Activated naive CD4-positive, alpha-beta T cell (primary cell): ENCODE results near the gene BPHL.
"Not testable (repeated sequence)": the region's sequence is repeated elsewhere in the genome, so short reads cannot be mapped to it uniquely, and the experiment has no call there.

ENCODE experiments used
- DNase-seq, 4 experiments: peaks; one replicate each; lab custom pipeline; 2025; lab: John Stamatoyannopoulos, UW

The BPHL gene

GRCh38 chr6:3156184-3157130, 37.9 kb downstream of the BPHL start:
- DNase-seq, result peak in 1 of 4 experiments; percentile 16

DNA sequence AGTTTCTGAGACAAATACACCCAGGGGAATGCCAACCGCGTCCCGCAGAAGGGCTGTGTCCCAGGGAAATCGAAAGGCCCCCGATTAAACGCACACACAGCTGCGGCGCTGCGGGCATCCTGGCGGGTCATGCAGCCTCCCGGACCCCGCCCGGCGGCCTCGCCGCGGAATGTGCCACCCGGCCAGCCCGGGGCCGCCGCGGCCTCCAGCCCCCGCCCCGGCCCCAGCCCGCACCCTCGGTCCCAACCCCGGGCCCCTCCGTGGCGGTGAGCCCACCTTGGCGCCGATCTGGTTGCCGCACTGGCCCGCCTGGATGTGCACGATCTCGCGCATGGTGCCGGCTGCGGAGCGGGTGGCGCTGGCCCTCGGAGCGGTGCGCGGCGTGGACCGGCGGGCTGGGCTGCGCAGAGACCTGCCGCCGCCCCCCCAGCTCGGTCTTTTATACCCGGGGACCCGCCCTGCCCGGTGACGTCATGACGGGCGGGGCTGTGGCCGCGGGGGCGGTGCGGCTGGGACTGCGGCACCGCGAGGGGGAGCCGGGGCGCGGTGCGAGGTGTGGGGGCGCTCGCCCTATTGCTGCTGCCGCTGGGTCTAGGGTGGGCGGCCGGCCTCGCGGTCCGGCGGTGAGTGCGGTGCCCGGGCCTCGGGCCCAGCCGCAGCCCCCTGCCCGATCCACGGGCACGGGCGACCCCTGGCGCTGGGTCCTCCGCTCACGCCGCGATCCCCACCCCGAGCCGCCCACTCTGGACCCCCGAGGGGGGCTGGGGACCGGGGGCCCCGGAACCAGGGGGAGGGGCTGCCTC, 38.8 kb downstream of the BPHL start, which contains the start of gene TUBB2A:
Gene TUBB2A (minus strand): TSS at position 414 of the 803 bp plus-strand sequence. CDS start 81 bp downstream, at position 333.
- DNase-seq, result peak; percentile 38 to 88 (median 64)

- peak in 3 of 4 experiments; percentile 6 to 53 (median 28) for DNase-seq
These were observed 41.6 kb downstream of the BPHL start for GRCh38 chr6:3159805-3160781.

DNA sequence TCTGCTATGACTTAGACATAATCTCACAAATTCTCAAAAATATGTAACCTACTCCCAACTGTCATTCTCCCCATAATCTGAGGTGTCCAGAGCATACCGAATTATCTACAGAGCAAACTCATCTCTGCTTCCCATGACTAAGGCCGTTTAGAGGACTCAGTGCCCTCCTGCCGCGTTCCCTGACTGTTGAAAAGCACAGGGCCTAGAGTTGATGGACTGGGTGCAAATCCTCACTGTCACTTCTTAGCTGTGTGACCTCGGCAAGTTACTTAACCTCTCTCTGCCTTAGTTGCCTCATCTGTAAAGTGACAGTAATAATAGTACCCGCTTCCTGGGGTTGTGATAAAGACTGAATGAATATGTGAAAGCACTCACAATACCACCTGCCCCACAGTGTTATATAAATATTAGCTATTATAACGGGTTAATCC, 43.6 kb downstream of the BPHL start:
- DNase-seq, result no peak

DNA sequence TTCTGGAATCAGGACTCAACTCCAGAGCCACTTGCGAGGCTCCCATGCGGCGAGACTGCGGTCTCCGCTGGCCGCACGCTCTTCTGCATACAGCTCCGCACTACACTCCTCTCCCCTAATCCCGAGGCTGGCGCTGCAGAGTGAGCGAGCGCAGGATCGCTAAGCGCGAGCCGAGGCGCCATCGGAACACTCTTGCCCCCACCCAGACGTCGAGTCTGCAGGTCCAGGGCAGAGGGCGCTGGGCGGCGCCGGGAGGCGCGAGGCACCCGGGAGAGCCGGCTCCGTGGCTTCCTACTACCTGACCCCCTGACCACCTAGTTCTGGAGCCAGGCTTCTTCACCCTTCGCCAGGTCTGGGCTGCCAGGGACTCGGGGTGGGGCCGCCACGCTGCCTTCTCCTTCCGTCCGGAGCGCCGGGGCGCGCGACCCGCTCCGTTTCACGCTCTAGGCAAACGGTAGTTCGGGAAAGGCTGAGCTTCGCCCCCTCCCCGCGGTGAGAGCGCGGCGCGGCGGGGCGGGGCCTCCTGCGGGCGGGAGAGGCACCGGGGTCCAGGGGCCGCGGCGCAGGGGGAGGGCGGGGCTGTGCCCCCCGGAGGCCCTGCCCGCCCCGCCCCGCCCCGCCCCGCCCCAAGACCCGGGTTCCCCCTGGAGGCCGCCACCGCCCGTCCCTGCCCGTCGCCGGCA, 44.2 kb downstream of the BPHL start:
- DNase-seq, result peak in 2 of 4 experiments; percentile 28 to 52

- no peak for DNase-seq
These were observed 44.7 kb downstream of the BPHL start for GRCh38 chr6:3163248-3163594.

- DNase-seq, result no peak
These were observed 45.9 kb downstream of the BPHL start for GRCh38 chr6:3164388-3164787.

DNA sequence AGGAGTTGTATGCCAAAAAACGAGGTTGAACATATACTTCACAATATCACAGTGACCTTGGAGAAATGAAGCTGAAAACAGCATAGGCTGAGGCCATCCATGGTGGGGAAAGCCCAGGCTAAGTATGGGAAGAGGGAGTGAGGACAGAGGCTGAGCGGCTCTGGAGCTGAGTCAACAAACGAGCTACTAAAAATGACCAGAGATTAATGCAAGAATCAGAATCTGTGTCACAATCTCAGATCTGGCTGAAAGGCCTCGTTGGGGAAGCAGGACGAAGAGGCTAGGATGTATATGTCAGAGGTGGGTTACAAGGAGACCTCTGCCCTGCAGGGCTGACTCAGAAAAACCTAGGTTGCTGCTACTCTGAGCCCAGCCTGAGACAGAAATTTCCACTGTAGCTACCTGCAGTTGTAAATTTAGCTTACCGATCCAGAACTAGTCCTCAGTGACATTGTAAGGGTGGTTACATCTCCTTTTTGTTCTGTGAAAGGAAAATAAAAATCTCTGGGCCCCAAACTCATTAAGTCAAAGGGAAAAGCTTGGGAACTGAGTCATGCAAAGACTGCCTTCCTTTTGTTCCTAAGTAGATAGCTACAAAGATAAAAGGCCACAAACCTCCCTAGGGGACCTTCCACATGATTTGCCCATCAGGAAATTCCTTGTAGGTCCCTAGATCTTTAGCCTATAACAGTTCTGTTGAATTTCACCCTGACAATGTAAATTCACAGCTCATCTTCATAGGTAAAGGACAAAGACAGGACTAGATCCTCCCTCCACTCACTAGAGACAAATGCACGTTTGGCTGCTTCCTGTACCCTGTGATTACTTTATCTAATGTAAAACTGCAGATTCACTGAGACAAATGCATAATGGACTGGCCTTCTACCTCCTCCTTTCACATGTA, 47.4 kb downstream of the BPHL start:
- no peak for DNase-seq

GRCh38 chr6:3166535-3167225, 48.2 kb downstream of the BPHL start:
- not testable (repeated sequence) for DNase-seq

DNA sequence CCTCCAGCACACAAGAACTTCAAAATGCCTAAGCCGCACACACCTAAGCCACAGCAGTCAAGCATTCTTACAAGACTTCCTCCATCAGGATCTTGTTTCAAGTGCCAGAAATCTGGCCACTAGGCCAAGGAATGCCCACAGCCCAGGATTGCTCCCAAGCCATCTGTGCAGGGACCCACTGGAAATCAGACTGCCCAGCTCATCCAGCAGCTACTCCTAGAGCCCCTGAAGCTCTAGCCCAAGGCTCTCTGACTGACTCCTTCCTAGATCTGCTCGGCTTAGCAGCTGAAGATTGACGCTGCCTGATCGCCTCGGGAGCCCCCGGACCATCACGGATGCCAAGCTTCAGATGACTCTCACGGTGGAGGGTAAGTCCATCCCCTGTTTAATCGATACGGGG, 49.5 kb downstream of the BPHL start:
- DNase-seq, result not testable (repeated sequence)

- DNase-seq, result not testable (repeated sequence)
These were observed 52.2 kb downstream of the BPHL start for GRCh38 chr6:3170676-3171075.

GRCh38 chr6:3171313-3172175, 53.0 kb downstream of the BPHL start:
- not testable (repeated sequence) for DNase-seq

GRCh38 chr6:3172789-3173188, 54.3 kb downstream of the BPHL start:
- not testable (repeated sequence) for DNase-seq

DNA sequence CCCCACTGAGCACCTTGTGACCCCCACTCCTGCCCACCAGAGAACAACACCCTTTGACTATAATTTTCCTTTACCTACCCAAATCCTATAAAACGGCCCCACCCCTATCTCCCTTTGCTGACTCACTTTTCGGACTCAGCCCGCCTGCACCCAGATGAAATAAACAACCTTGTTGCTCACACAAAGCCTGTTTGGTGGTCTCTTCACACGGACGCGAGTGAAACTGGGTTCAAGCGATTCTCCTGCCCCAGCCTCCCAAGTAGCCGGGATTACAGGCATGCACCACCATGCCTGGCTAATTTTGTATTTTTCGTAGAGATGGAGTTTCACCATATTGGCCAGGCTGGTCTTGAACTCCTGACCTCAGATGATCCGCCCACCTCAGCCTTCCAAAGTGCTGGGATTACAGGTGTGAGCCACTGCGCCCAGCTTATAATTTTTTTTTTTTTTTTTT, 55.2 kb downstream of the BPHL start:
- DNase-seq, result not testable (repeated sequence)

- no peak for DNase-seq
These were observed 57.3 kb downstream of the BPHL start for GRCh38 chr6:3175715-3176402.

DNA sequence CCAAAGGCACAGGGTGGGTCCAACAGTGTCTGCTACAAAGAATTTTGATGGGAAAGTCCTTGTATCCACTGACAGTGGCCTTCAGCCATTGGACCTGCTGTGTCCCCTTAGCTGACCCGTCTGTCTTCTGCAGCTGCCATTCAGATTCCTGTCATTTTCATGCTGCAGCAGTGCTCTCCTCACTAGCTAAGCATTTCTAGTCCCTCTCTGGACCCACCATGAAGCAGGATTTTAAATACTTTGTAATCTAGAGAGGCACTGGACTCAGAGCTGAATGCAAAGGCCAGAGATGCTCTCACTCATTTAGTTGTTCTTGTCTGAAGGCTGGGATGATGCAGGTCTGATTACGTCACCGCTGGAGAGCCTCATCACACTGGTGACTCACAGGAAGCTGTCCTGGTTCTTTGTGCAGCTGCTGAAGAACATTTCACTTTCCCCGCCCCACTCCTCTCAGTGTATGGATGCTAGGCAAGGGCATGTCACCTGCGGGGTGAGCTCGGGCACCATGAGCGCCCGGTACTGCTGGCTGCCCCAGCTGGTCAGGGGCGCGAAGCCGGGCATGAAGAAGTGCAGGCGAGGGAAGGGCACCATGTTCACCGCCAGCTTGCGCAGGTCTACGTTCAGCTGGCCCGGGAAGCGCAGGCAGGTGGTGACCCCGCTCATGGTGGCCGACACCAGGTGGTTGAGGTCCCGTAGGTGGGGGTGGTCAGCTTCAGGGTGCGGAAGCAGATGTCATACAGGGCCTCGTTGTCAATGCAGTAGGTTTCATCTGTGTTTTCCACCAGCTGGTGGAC, 58.2 kb downstream of the BPHL start:
- no peak for DNase-seq

DNA sequence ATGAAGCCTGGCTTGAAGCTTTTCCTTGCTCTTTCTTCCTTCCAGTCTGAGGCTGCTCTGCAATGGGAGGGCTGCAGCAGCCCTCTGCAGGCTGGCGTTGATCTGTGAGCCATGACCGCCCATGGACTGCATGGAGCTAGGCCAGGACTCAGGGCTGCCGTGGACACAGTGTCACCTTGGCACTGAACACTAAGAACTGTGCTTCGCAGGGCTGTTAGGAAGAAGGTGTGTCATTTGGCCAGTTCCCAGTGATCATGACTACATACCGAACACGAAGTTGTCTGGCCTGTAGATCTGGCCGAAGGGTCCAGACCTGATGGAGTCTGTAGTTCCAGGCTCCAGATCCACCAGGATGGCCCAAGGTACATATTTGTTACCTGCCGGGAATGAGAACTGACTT, 60.2 kb downstream of the BPHL start:
- DNase-seq, result not testable (repeated sequence)
